ENCODE measurements around the gene ARHGAP10.
A peak's percentile ranks its signal among the peaks of the same experiment; 100 is the strongest.

The ARHGAP10 gene

GRCh38 chr4:147760695-147761094, 28.8 kb downstream of the ARHGAP10 start:
- no peak for TF ChIP-seq CTCF (conservative IDR thresholded peaks at IDR 0.05)
- peak overlapping the region; percentile 93 for H3K27ac ChIP-seq

DNA sequence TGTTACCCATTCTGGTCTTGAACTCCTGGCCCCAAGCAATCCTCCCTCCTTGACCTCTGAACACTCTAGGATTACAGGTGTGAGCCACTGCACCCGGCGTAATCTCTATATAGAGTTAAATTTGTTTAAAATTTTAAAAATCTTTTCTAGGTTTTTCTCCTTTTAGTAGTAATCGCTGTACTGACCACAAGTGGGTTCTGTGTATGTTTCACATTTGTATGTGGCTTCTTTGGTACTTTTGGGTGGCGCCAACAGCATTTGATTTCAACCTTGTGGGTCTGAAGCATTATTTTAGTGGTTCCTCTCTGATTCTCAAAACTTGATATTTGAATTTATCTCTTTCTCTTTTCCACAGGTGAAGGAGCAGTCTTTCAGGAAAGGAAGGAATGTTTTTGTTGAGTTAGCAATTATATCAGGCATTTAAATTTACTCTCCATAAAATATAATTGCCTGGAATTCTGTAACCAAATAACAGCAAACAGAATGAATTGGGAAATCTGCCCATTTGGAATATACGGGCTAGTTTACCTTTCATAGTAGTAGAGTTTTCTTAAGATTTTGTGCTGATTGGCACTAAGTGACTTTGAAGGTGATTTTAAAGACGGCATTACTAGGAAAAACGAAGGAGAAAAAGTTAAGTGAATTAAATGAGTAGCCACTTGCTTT, 29.5 kb downstream of the ARHGAP10 start:
- peak overlapping the region; percentile 93 for H3K27ac ChIP-seq

GRCh38 chr4:147764337-147764736, 32.4 kb downstream of the ARHGAP10 start:
- no peak for TF ChIP-seq CTCF (conservative IDR thresholded peaks at IDR 0.05)
- H3K27ac ChIP-seq, result no peak overlapping the region

More for the DNA sequence above, 29.5 kb downstream of the ARHGAP10 start:
- TF ChIP-seq CTCF (conservative IDR thresholded peaks at IDR 0.05), result no peak

DNA sequence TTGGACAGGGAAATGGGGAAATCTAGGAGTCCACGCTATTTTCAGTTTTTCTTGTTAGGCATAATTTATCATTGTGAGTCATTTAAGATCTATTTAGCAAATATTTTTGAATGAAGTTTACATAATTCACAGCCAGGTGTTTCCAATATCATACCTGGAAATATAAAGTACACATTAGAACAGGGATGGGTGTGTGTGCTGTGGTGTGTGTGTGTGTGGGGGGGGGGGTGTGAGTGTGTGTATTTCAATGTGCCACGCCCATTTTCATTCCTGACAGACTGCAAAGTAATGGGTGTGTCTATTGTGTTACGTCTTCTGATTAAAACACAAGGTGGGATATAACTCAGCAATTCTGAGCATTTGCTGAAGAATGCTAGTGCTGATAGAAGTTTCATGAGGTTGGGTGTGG, 33.2 kb downstream of the ARHGAP10 start:
- H3K27ac ChIP-seq, result no peak overlapping the region
- TF ChIP-seq CTCF (conservative IDR thresholded peaks at IDR 0.05), result no peak

DNA sequence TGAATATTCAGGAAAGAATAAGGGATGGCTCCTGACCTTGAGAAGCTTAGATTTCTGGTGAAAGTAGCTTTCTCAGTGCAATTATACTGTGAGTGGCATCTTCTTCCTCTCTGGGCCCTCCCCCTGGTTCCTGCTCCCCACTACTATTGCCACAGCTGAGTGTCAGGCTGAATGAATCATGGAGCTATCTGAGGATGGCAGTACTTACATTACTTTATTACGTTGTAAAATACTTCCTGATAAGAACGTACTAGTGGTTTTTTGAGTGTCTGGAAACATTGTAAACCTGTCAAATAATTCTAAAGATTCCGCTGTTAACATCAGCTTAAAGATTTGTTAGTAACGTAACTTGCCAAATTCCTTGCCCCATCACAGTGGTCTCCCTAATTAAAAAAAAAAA, 36.2 kb downstream of the ARHGAP10 start:
- TF ChIP-seq CTCF (conservative IDR thresholded peaks at IDR 0.05), result no peak
- no peak overlapping the region; the same call in 1 of the 2 replicates for H3K27ac ChIP-seq

DNA sequence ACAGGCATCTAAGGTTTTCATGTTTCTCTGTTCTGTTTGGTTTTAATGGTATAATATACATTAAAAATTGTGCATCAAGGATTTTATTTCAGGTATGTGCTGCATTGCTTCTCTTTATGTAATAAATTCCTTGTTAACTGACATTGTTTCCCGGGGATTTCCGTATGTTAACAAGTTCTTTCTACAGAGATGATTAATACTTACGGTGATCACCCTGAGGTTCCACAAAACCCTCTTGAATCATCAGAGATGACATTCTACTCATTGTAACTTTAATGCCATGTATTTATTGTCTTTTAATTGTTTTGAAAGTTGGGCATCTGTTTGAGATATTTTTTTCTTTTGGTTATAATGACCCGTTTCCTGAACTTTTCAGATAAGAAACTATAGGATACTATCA, 37.5 kb downstream of the ARHGAP10 start:
- no peak for TF ChIP-seq CTCF (conservative IDR thresholded peaks at IDR 0.05)
- H3K27ac ChIP-seq, result no peak overlapping the region

DNA sequence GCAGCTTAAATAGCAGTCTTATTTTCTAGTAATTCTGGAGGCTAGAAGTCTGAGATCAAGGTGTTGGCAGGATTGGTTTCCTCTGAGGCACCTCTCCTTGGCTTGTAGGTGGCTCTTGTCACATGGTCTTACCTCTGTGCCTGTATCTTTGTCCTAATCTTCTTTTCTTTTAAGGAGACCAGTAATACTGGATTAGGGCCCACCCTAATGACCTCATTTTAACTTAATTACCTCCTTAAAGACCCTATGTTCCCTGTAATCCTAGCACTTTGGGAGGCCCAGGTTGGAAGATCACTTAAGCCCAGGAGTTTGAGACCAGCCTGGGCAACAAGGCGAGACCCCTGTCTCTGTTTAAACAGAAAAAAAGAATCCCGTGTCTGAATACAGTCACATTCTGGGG, 38.9 kb downstream of the ARHGAP10 start:
- no peak for TF ChIP-seq CTCF (conservative IDR thresholded peaks at IDR 0.05)
- no peak overlapping the region for H3K27ac ChIP-seq

Measured in VCaP (cell line).